DOHH2 (cell line): ENCODE results near the gene PCDH15.

Source experiments
- EZH2phosphoT487 ChIP-seq: fragments of 200-600 bp; sonication (generic); IDR thresholded peaks from 2 replicates; pipeline ENCODE4 v1.6.1; 2017; ENCODE audit warnings: borderline replicate concordance, mild to moderate bottlenecking, antibody characterized with exemption, low read length, moderate library complexity, mixed read lengths
- TF ChIP-seq, protein P1 (sequence below): fragments of 200-600 bp; sonication (generic); IDR thresholded peaks from one replicate; pipeline ENCODE4 v1.5.1; 2014; ENCODE audit warnings: antibody characterized with exemption, mild to moderate bottlenecking, low read depth, low read length; ENCODE audit not compliant: poor library complexity, severe bottlenecking

DNA sequence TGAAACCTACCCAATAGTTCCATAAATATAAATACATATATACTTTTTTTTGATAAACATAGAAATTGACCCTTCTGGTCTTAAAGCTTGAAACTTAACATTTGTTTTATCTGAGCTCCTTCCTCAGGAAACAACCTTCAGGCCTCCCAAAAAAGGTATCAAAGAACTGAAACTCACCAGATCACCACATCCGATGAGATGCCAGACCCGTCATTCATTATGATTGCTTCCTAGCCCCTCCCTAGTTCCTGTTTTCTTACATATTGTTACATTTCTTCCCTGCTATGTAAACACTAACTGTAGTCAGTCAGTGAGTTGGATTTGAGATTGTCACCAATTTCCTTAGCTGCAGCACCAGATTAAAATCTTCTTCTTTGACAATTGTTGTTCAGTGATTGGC is 663.6 kb downstream of the PCDH15 start:
- TF ChIP-seq, protein P1, sequence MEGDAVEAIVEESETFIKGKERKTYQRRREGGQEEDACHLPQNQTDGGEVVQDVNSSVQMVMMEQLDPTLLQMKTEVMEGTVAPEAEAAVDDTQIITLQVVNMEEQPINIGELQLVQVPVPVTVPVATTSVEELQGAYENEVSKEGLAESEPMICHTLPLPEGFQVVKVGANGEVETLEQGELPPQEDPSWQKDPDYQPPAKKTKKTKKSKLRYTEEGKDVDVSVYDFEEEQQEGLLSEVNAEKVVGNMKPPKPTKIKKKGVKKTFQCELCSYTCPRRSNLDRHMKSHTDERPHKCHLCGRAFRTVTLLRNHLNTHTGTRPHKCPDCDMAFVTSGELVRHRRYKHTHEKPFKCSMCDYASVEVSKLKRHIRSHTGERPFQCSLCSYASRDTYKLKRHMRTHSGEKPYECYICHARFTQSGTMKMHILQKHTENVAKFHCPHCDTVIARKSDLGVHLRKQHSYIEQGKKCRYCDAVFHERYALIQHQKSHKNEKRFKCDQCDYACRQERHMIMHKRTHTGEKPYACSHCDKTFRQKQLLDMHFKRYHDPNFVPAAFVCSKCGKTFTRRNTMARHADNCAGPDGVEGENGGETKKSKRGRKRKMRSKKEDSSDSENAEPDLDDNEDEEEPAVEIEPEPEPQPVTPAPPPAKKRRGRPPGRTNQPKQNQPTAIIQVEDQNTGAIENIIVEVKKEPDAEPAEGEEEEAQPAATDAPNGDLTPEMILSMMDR = no peak
- TF ChIP-seq EZH2phosphoT487 = no peak
